H1 (cell line): ENCODE data around the gene BAZ2A.

Experiments used
- ASH2L ChIP-seq: fragments of 200-600, 300-600 bp; sonication (generic); IDR thresholded peaks from one replicate; pipeline ENCODE4 v1.7.1; 2017; ENCODE audit warnings: low read length
- CREB1 ChIP-seq: IDR thresholded peaks from 2 replicates; pipeline ENCODE4 v1.6.1; 2012; ENCODE audit warnings: inconsistent platforms
- CTCF ChIP-seq, 3 experiments: IDR thresholded peaks; 1 replicate in 2 of 3; 2 replicates in 1 of 3; pipeline versions ENCODE4 v1.5.1 to v1.6.1; 2011; ENCODE audit warnings: low read length in 3 of 3, mild to moderate bottlenecking in 3 of 3, inconsistent platforms in 2 of 3, low read depth in 1 of 3, moderate library complexity in 1 of 3; ENCODE audit not compliant: insufficient read depth in 1 of 3; ENCODE audit errors: control extremely low read depth in 1 of 3
- EGR1 ChIP-seq: IDR thresholded peaks from 2 replicates; pipeline ENCODE4 v1.6.1; 2011; ENCODE audit warnings: low read depth, low read length, borderline replicate concordance
- EP300 ChIP-seq, 2 experiments: IDR thresholded peaks; 1 replicate in 1 of 2; 2 replicates in 1 of 2; pipeline ENCODE4 v1.6.1; 2011 to 2012; ENCODE audit warnings: low read depth in 2 of 2, low read length in 2 of 2, mild to moderate bottlenecking in 2 of 2, borderline replicate concordance in 1 of 2, inconsistent platforms in 1 of 2, moderate library complexity in 1 of 2
- EZH2 ChIP-seq: fragments of 200-600 bp; sonication (generic); IDR thresholded peaks from 2 replicates; pipeline ENCODE4 v1.7.1; 2012; ENCODE audit warnings: low read depth, mild to moderate bottlenecking, moderate library complexity, low read length, inconsistent platforms; ENCODE audit not compliant: severe bottlenecking
- GTF2F1 ChIP-seq: IDR thresholded peaks from 2 replicates; pipeline ENCODE4 v1.6.1; 2012; ENCODE audit warnings: low read depth, low read length, improper control_type of control experiment, borderline replicate concordance
- MAX ChIP-seq: IDR thresholded peaks from 2 replicates; pipeline ENCODE4 v1.6.1; 2012; ENCODE audit warnings: inconsistent platforms
- NANOG ChIP-seq: IDR thresholded peaks from 2 replicates; pipeline ENCODE4 v1.6.1; 2011; ENCODE audit warnings: low read length, low read depth, mild to moderate bottlenecking, inconsistent platforms; ENCODE audit not compliant: insufficient read depth, poor library complexity, severe bottlenecking
- POLR2A ChIP-seq, 2 experiments: IDR thresholded peaks; 1 replicate in 1 of 2; 2 replicates in 1 of 2; pipeline ENCODE4 v1.6.1; 2011; ENCODE audit warnings: low read depth in 2 of 2, low read length in 2 of 2, mild to moderate bottlenecking in 2 of 2; ENCODE audit errors: control extremely low read depth in 1 of 2

- no peak for TF ChIP-seq GTF2F1
- TF ChIP-seq POLR2A (IDR thresholded peaks at IDR 0.05; ENCODE audit: control extremely low read depth in 1 of 2, low read depth in 2 of 2, low read length in 2 of 2), result 0 out of 3 replicates have a peak, but pooled peaks of 1 of the 2 experiments have one; percentile 10
- TF ChIP-seq CTCF (IDR thresholded peaks at IDR 0.05; ENCODE audit: control extremely low read depth in 1 of 3, insufficient read depth in 1 of 3, low read depth in 1 of 3, low read length in 3 of 3), result no peak
- TF ChIP-seq NANOG, result no peak
- no peak for TF ChIP-seq EP300 (IDR thresholded peaks at IDR 0.05; ENCODE audit: borderline replicate concordance in 1 of 2, low read depth in 2 of 2, low read length in 2 of 2)
- TF ChIP-seq CREB1, result no peak
- TF ChIP-seq EZH2, result no peak
- TF ChIP-seq ASH2L, result no peak
- no peak for TF ChIP-seq MAX
- no peak for TF ChIP-seq EGR1
Measured at GRCh38 chr12:56661979-56662638, 32.0 kb upstream of the BAZ2A start.
